Activated T-helper 1 cell treated with anti-CD3 and anti-CD28 coated beads, Interleukin-12 subunit alpha, Interleukin-12 subunit beta, Interleukin-2, Interleukin-4 antibody, amounts not matched to agents 30 ng/mL and 10 ng/mL and 1 ng/mL, durations not matched to agents 14 hours and 24 hours and 36 hours (primary cell): ENCODE data around the gene PRDM2. TPM values are rescaled to one million over a fixed set of nuclear protein-coding genes. Genes with fewer than 3 reads are reported as not detected.

ENCODE experiments used
- DNase-seq: peaks from one replicate; pipeline ENCODE4 v3.0.0; 2021; ENCODE audit warnings: low spot score
- H3K27ac Mint-ChIP-seq: one replicate; pipeline ENCODE4 v1.8.0; 2021; ENCODE audit warnings: mild to moderate bottlenecking, mixed read lengths
- H3K27me3 Mint-ChIP-seq: one replicate; pipeline ENCODE4 v1.8.0; 2022; ENCODE audit warnings: mild to moderate bottlenecking, moderate library complexity, mixed read lengths; ENCODE audit not compliant: insufficient read depth
- H3K36me3 Mint-ChIP-seq: one replicate; pipeline ENCODE4 v1.8.0; 2021; ENCODE audit warnings: low read depth, mixed read lengths
- H3K4me1 Mint-ChIP-seq: one replicate; pipeline ENCODE4 v1.8.0; 2021; ENCODE audit warnings: low read depth, mixed read lengths
- H3K4me3 Mint-ChIP-seq: one replicate; pipeline ENCODE4 v1.8.0; 2021; ENCODE audit warnings: mild to moderate bottlenecking, moderate library complexity, mixed read lengths
- H3K9me3 Mint-ChIP-seq: one replicate; pipeline ENCODE4 v1.8.0; 2021; ENCODE audit warnings: mixed read lengths
- intact Hi-C: fragments of 100-400 bp; cut with micrococcal nuclease; formaldehyde crosslinking; loops from one replicate; pipeline ENCODE4 v1.15.1; 2024
- total RNA-seq: library from RNA; stranded (reverse); gene quantifications from 2 replicates; pipeline ENCODE4 v1.2.3, GENCODE V29; 2022

The PRDM2 gene
- total RNA-seq, 1 donor from 2014 or later: 50.4 TPM

DNA sequence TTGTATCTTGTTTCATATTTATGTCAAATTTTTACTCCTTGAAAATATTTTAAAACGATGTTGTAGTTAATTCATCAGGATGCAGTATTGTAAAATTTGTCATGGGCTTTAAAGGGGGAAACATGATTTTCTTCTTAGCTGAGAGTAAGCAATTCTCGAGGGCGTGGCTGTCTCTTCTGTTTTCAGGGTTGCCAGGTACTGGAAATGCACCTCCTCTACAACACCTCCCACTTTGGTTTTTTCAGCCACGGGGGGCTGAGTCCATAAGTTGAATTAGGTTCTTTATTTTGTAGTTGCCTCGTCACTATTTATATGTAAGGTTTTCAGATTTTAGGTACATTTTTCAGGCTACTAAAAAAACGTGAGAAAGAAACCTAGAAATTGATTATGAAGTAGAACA, 64.0 kb downstream of the PRDM2 start:
- no peaks in the 10 kb centered on the region for H3K27me3 Mint-ChIP-seq
- no peak overlapping the region for H3K27ac Mint-ChIP-seq
- no peak overlapping the region for H3K4me3 Mint-ChIP-seq
- no peak for DNase-seq
- H3K4me1 Mint-ChIP-seq: peaks cover 55% of the 10 kb centered on the region
- H3K36me3 Mint-ChIP-seq: peaks cover 10% of the 10 kb centered on the region
- intact Hi-C loops: no loop called here
- H3K9me3 Mint-ChIP-seq: no peaks in the 10 kb centered on the region

- Mint-ChIP-seq H3K27ac (peak overlapping the region; percentile 5), H3K36me3 (peaks cover 15% of the 10 kb centered on the region), H3K4me3 (no peak overlapping the region), H3K27me3 (no peaks in the 10 kb centered on the region), H3K9me3 (no peaks in the 10 kb centered on the region), H3K4me1 (peaks cover 57% of the 10 kb centered on the region)
- DNase-seq: no peak
- intact Hi-C loops: no loop called here
Observed at GRCh38 chr1:13764588-13765332, 64.8 kb downstream of the PRDM2 start.

GRCh38 chr1:13766592-13767564, 66.9 kb downstream of the PRDM2 start:
- Mint-ChIP-seq H3K27ac (peak overlapping the region; percentile 21), H3K9me3 (no peaks in the 10 kb centered on the region), H3K4me1 (peaks cover 49% of the 10 kb centered on the region), H3K4me3 (no peak overlapping the region), H3K27me3 (no peaks in the 10 kb centered on the region), H3K36me3 (peaks cover 17% of the 10 kb centered on the region)
- no peak for DNase-seq
- intact Hi-C loops: no loop called here

- no peak overlapping the region for H3K4me3 Mint-ChIP-seq
- peaks cover 33% of the 10 kb centered on the region for H3K4me1 Mint-ChIP-seq
- H3K9me3 Mint-ChIP-seq: no peaks in the 10 kb centered on the region
- H3K36me3 Mint-ChIP-seq: peaks cover 25% of the 10 kb centered on the region
- no peaks in the 10 kb centered on the region for H3K27me3 Mint-ChIP-seq
- H3K27ac Mint-ChIP-seq: no peak overlapping the region
- intact Hi-C loops: no loop called here
- no peak for DNase-seq
Observed at GRCh38 chr1:13769212-13769611, 69.2 kb downstream of the PRDM2 start.

DNA sequence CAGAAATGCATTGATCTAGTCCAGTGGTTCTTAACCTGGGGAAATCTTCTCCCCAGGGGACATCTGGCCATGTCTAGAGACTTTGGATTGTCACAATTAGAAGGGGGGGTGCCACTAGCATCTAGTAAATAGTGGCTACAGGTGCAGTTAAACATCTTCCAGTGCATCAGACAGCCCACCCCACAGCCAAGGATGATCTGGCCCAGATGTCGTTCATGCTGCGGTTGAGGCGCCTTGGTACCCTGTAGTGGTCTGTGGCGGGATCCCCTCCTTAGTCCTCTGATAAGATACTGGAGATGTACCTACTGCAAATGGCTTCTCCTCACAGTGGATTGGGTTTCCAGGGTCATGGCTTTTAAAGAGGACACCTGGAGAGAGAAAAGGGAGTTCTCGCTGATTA, 69.8 kb downstream of the PRDM2 start:
- no peak overlapping the region for H3K27ac Mint-ChIP-seq
- no peak for DNase-seq
- intact Hi-C loops: no loop called here
- H3K4me3 Mint-ChIP-seq: no peak overlapping the region
- no peaks in the 10 kb centered on the region for H3K9me3 Mint-ChIP-seq
- H3K27me3 Mint-ChIP-seq: no peaks in the 10 kb centered on the region
- peaks cover 25% of the 10 kb centered on the region for H3K36me3 Mint-ChIP-seq
- peaks cover 32% of the 10 kb centered on the region for H3K4me1 Mint-ChIP-seq

- Mint-ChIP-seq H3K27ac (no peak overlapping the region), H3K36me3 (peaks cover 23% of the 10 kb centered on the region), H3K27me3 (no peaks in the 10 kb centered on the region), H3K9me3 (no peaks in the 10 kb centered on the region), H3K4me3 (no peak overlapping the region), H3K4me1 (peaks cover 27% of the 10 kb centered on the region)
- intact Hi-C loops: no loop called here
- no peak for DNase-seq
Observed at GRCh38 chr1:13770743-13771142, 70.8 kb downstream of the PRDM2 start.

DNA sequence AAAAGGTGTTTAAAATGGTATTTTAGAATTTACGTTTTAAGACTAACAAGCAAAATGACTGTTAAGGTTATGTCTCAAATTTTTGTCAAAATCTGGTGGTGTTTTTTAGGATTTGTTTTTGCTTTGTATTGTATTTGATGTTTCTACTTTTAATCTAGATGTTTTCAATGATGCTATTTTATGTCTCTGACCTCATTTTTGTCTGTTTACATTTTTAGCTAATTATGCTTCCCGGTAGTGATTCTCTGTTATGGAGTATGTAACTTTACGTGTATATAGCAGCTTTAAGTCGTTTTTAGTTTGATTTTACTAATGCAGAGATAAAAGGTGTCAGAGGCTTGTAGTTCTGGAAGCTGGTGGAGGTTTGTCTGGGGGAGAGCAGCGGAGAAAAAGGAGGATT, 71.8 kb downstream of the PRDM2 start:
- Mint-ChIP-seq H3K27me3 (no peaks in the 10 kb centered on the region), H3K4me1 (peaks cover 17% of the 10 kb centered on the region), H3K4me3 (no peak overlapping the region), H3K27ac (no peak overlapping the region), H3K36me3 (peaks cover 18% of the 10 kb centered on the region), H3K9me3 (no peaks in the 10 kb centered on the region)
- intact Hi-C loops: no loop called here
- DNase-seq: no peak

GRCh38 chr1:13772271-13772670, 72.3 kb downstream of the PRDM2 start:
- no peak overlapping the region for H3K4me3 Mint-ChIP-seq
- no peak for DNase-seq
- H3K4me1 Mint-ChIP-seq: peaks cover 14% of the 10 kb centered on the region
- H3K36me3 Mint-ChIP-seq: peaks cover 18% of the 10 kb centered on the region
- no peak overlapping the region for H3K27ac Mint-ChIP-seq
- intact Hi-C loops: no loop called here
- no peaks in the 10 kb centered on the region for H3K27me3 Mint-ChIP-seq
- H3K9me3 Mint-ChIP-seq: no peaks in the 10 kb centered on the region

GRCh38 chr1:13774121-13774520, 74.1 kb downstream of the PRDM2 start:
- H3K4me3 Mint-ChIP-seq: no peak overlapping the region
- no peaks in the 10 kb centered on the region for H3K27me3 Mint-ChIP-seq
- H3K27ac Mint-ChIP-seq: no peak overlapping the region
- peaks cover 26% of the 10 kb centered on the region for H3K36me3 Mint-ChIP-seq
- DNase-seq: no peak
- H3K4me1 Mint-ChIP-seq: peaks cover 9% of the 10 kb centered on the region
- intact Hi-C loops: no loop called here
- H3K9me3 Mint-ChIP-seq: no peaks in the 10 kb centered on the region

GRCh38 chr1:13775459-13775858, 75.5 kb downstream of the PRDM2 start:
- H3K27me3 Mint-ChIP-seq: no peaks in the 10 kb centered on the region
- H3K4me3 Mint-ChIP-seq: no peak overlapping the region
- no peak overlapping the region for H3K27ac Mint-ChIP-seq
- intact Hi-C loops: no loop called here
- H3K9me3 Mint-ChIP-seq: no peaks in the 10 kb centered on the region
- DNase-seq: no peak
- peaks cover 8% of the 10 kb centered on the region for H3K4me1 Mint-ChIP-seq
- H3K36me3 Mint-ChIP-seq: peaks cover 33% of the 10 kb centered on the region

- no peak for DNase-seq
- Mint-ChIP-seq H3K9me3 (no peaks in the 10 kb centered on the region), H3K27me3 (no peaks in the 10 kb centered on the region), H3K27ac (no peak overlapping the region), H3K4me3 (no peak overlapping the region), H3K36me3 (peaks cover 36% of the 10 kb centered on the region), H3K4me1 (peaks cover 12% of the 10 kb centered on the region)
- intact Hi-C loops: no loop called here
Observed at GRCh38 chr1:13775916-13776315, 75.9 kb downstream of the PRDM2 start.

- H3K27ac Mint-ChIP-seq: no peak overlapping the region
- no peak overlapping the region for H3K4me3 Mint-ChIP-seq
- H3K9me3 Mint-ChIP-seq: no peaks in the 10 kb centered on the region
Observed at GRCh38 chr1:13778431-13778830, 78.4 kb downstream of the PRDM2 start.

GRCh38 chr1:13779930-13780329, 79.9 kb downstream of the PRDM2 start:
- peak overlapping the region; percentile 10 for H3K27ac Mint-ChIP-seq
- H3K36me3 Mint-ChIP-seq: peaks cover 53% of the 10 kb centered on the region
- H3K9me3 Mint-ChIP-seq: no peaks in the 10 kb centered on the region
- intact Hi-C loops: no loop called here
- no peak for DNase-seq
- no peak overlapping the region for H3K4me3 Mint-ChIP-seq
- no peaks in the 10 kb centered on the region for H3K27me3 Mint-ChIP-seq
- peaks cover 37% of the 10 kb centered on the region for H3K4me1 Mint-ChIP-seq

More at GRCh38 chr1:13778431-13778830, 78.4 kb downstream of the PRDM2 start:
- no peak for DNase-seq
- Mint-ChIP-seq H3K27me3 (no peaks in the 10 kb centered on the region), H3K4me1 (peaks cover 26% of the 10 kb centered on the region), H3K36me3 (peaks cover 49% of the 10 kb centered on the region)
- intact Hi-C loops: no loop called here
